GM12892 (cell line): Measurements from ENCODE around the gene TEAD1.

Experiments used
- POLR2A ChIP-seq: IDR thresholded peaks from 2 replicates; pipeline ENCODE4 v1.6.1; 2011; ENCODE audit warnings: low read depth, low read length, control low read depth
- POLR2AphosphoS5 ChIP-seq: IDR thresholded peaks from 2 replicates; pipeline ENCODE4 v1.6.1; 2011; ENCODE audit warnings: low read depth, low read length, control low read depth

DNA sequence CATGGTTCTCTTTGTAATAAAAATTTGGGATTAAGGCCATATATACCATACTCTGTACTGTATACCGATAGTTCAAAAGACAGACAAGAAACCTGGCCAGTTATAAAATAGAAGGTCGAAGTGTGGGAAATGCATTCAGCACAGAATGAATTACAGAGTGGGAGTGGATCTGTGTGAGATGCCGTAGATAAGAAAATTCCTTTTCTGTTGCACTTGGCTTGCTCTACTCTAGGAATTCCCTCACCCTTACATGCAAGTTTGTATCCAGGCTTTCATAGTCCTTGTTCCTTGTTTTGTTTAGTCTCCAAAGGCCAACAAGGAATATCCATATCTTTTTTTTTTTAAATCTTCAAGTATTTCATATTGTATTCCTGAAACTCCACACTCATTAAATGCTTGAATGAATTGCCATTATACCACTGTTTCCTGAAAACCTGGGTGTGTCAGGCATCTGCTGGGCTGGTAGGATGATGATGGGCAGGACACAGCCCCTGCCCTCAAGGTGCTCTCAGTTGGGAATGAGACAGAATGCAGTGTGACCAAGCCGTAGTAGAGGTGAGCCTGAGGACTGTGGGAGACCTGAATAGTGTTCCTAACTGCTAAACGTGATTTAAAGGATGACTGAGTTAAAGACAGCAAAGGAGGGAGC lies 53.5 kb downstream of the TEAD1 start:
- TF ChIP-seq POLR2AphosphoS5 = no peak
- TF ChIP-seq POLR2A = no peak
